HG03575 (cell line): ENCODE results near the gene GPR89A.
"Not testable (repeated sequence)": the region's sequence is repeated elsewhere in the genome, so short reads cannot be mapped to it uniquely, and the experiment has no call there.

Experiments used
- ATAC-seq: cut with Tn5 transposase; IDR thresholded peaks from one replicate; pipeline ENCODE4 v1.9.1; 2021; ENCODE audit not compliant: unreplicated experiment, insufficient number of reproducible peaks, low FRiP score; ENCODE audit errors: extremely low read depth

The GPR89A gene

GRCh38 chr1:145708063-145708462 is 100.3 kb downstream of the GPR89A start:
- ATAC-seq, result no peak

GRCh38 chr1:145710291-145711027 is 102.7 kb downstream of the GPR89A start:
- ATAC-seq, result no peak

GRCh38 chr1:145711213-145711651 is 103.4 kb downstream of the GPR89A start:
- no peak for ATAC-seq

GRCh38 chr1:145714524-145715111 is 106.8 kb downstream of the GPR89A start:
- ATAC-seq, result no peak

GRCh38 chr1:145716641-145717345 is 109.0 kb downstream of the GPR89A start:
- ATAC-seq, result no peak

- ATAC-seq, result no peak
Measured at GRCh38 chr1:145717833-145718232, 110.0 kb downstream of the GPR89A start.

- not testable (repeated sequence) for ATAC-seq
Measured at GRCh38 chr1:145718465-145718864, 110.7 kb downstream of the GPR89A start.

- ATAC-seq, result no peak
Measured at GRCh38 chr1:145719230-145720079, 111.7 kb downstream of the GPR89A start, which contains the start of gene CD160. Gene CD160 (plus strand): TSS chr1:145719499. CDS start chr1:145728328, 8,829 bp downstream.
